Midbrain (tissue), 1 donor: ENCODE measurements around the gene MTMR12.
"Not testable (repeated sequence)": the region's sequence is repeated elsewhere in the genome, so short reads cannot be mapped to it uniquely, and the experiment has no call there.

Experiments used
- DNase-seq: peaks from one replicate; lab custom pipeline; 2025; lab: John Stamatoyannopoulos, UW

MTMR12 gene

GRCh38 chr5:32232441-32233219, 80.1 kb downstream of the MTMR12 start:
- DNase-seq, result peak; percentile 88

GRCh38 chr5:32231929-32232328, 80.8 kb downstream of the MTMR12 start:
- no peak for DNase-seq

- DNase-seq, result no peak
These were observed 81.5 kb downstream of the MTMR12 start for GRCh38 chr5:32231241-32231640.

- DNase-seq, result no peak
These were observed 82.2 kb downstream of the MTMR12 start for GRCh38 chr5:32230356-32231099.

- no peak for DNase-seq
These were observed 83.2 kb downstream of the MTMR12 start for GRCh38 chr5:32229586-32229985.

GRCh38 chr5:32228816-32229215, 83.9 kb downstream of the MTMR12 start:
- no peak for DNase-seq

- DNase-seq, result no peak
These were observed 87.3 kb downstream of the MTMR12 start for GRCh38 chr5:32225445-32225844.

- DNase-seq, result no peak
These were observed 88.6 kb downstream of the MTMR12 start for GRCh38 chr5:32223972-32224609.

- DNase-seq, result no peak
These were observed 89.8 kb downstream of the MTMR12 start for GRCh38 chr5:32222723-32223470.

GRCh38 chr5:32217886-32218396, 94.8 kb downstream of the MTMR12 start:
- DNase-seq, result peak; percentile 73

GRCh38 chr5:32214344-32214743, 98.4 kb downstream of the MTMR12 start:
- DNase-seq, result not testable (repeated sequence)

GRCh38 chr5:32210151-32210550, 102.6 kb downstream of the MTMR12 start:
- DNase-seq, result no peak

- not testable (repeated sequence) for DNase-seq
These were observed 103.9 kb downstream of the MTMR12 start for GRCh38 chr5:32208837-32209236.

- no peak for DNase-seq
These were observed 105.4 kb downstream of the MTMR12 start for GRCh38 chr5:32207355-32207634.

GRCh38 chr5:32206509-32207354, 106.0 kb downstream of the MTMR12 start:
- no peak for DNase-seq

GRCh38 chr5:32206053-32206452, 106.7 kb downstream of the MTMR12 start:
- DNase-seq, result no peak

- no peak for DNase-seq
These were observed 110.3 kb downstream of the MTMR12 start for GRCh38 chr5:32202394-32202793.

- DNase-seq, result no peak
These were observed 111.5 kb downstream of the MTMR12 start for GRCh38 chr5:32201122-32201753.

GRCh38 chr5:32197032-32197431, 115.7 kb downstream of the MTMR12 start:
- DNase-seq, result no peak

GRCh38 chr5:32195265-32195664, 117.5 kb downstream of the MTMR12 start:
- no peak for DNase-seq

GRCh38 chr5:32193591-32193990, 119.1 kb downstream of the MTMR12 start:
- no peak for DNase-seq
